HFFc6 (cell line): Measurements from ENCODE around the gene ATXN3L. TPM values are rescaled to one million over a fixed set of nuclear protein-coding genes. Genes with fewer than 3 reads are reported as not detected.

Source experiments
- DNase-seq: peaks from one replicate; pipeline ENCODE4 v3.0.0-alpha.2; 2018
- H3K27ac Mint-ChIP-seq: 2 replicates; pipeline ENCODE4 v1.8.0; 2020; ENCODE audit warnings: mild to moderate bottlenecking, mixed read lengths
- H3K27me3 Mint-ChIP-seq: 2 replicates; pipeline ENCODE4 v1.8.0; 2021; ENCODE audit warnings: mild to moderate bottlenecking, moderate library complexity, mixed read lengths; ENCODE audit not compliant: insufficient read depth
- H3K36me3 Mint-ChIP-seq: 2 replicates; pipeline ENCODE4 v1.8.0; 2021; ENCODE audit warnings: low read depth, mixed read lengths
- H3K4me1 Mint-ChIP-seq: 2 replicates; pipeline ENCODE4 v1.8.0; 2020; ENCODE audit warnings: low read depth, mixed read lengths
- H3K4me3 Mint-ChIP-seq: 2 replicates; pipeline ENCODE4 v1.8.0; 2020; ENCODE audit warnings: mild to moderate bottlenecking, moderate library complexity, mixed read lengths
- H3K9me3 Mint-ChIP-seq: 2 replicates; pipeline ENCODE4 v1.8.0; 2020; ENCODE audit warnings: mild to moderate bottlenecking, mixed read lengths
- CTCF ChIP-seq: fragments of 200-600 bp; sonication (generic); IDR thresholded peaks from 2 replicates; pipeline ENCODE4 v1.5.0; 2021; ENCODE audit warnings: antibody characterized with exemption, mild to moderate bottlenecking
- total RNA-seq, 6 experiments: library from RNA; stranded (reverse); fragmentation: NEBNext Ultra II Directional; extraction: Animal tissue kit (Norgen Biotek cat#: 25700); gene quantifications; 2 replicates in 1 of 6; 3 replicates in 5 of 6; pipeline ENCODE4 v1.2.3, GENCODE V29; 2021

Gene ATXN3L
- total RNA-seq, 6 experiments from 2014 or later: not detected

GRCh38 chrX:13364230-13364857 lies 44.5 kb upstream of the ATXN3L start:
- peak; percentile 1 for DNase-seq
- no peak for TF ChIP-seq CTCF
- Mint-ChIP-seq H3K27me3 (peaks cover 2% of the 10 kb centered on the region), H3K9me3 (no peaks in the 10 kb centered on the region), H3K27ac (no peak overlapping the region), H3K4me1 (peaks cover 14% of the 10 kb centered on the region; the same call in 1 of the 2 replicates), H3K36me3 (no peaks in the 10 kb centered on the region; the same call in 1 of the 2 replicates), H3K4me3 (no peak overlapping the region)

GRCh38 chrX:13360146-13360545 lies 40.3 kb upstream of the ATXN3L start:
- H3K27me3 Mint-ChIP-seq: no peaks in the 10 kb centered on the region
- H3K36me3 Mint-ChIP-seq: no peaks in the 10 kb centered on the region
- no peak for DNase-seq
- TF ChIP-seq CTCF: no peak
- H3K4me3 Mint-ChIP-seq: no peak overlapping the region
- H3K9me3 Mint-ChIP-seq: no peaks in the 10 kb centered on the region
- H3K4me1 Mint-ChIP-seq: peaks cover 9% of the 10 kb centered on the region
- no peak overlapping the region for H3K27ac Mint-ChIP-seq

- H3K4me1 Mint-ChIP-seq: peaks cover 9% of the 10 kb centered on the region
- H3K36me3 Mint-ChIP-seq: no peaks in the 10 kb centered on the region
- no peak overlapping the region for H3K4me3 Mint-ChIP-seq
- DNase-seq: peak; percentile 1
- peak overlapping the region; percentile 76 for H3K27ac Mint-ChIP-seq
- no peaks in the 10 kb centered on the region for H3K9me3 Mint-ChIP-seq
- no peak for TF ChIP-seq CTCF
- H3K27me3 Mint-ChIP-seq: no peaks in the 10 kb centered on the region
Measured at GRCh38 chrX:13357925-13358324, 38.1 kb upstream of the ATXN3L start.

GRCh38 chrX:13346646-13347045 lies 26.8 kb upstream of the ATXN3L start:
- Mint-ChIP-seq H3K36me3 (no peaks in the 10 kb centered on the region), H3K4me1 (peaks cover 7% of the 10 kb centered on the region; the same call in 1 of the 2 replicates), H3K27me3 (no peaks in the 10 kb centered on the region), H3K9me3 (no peaks in the 10 kb centered on the region), H3K4me3 (no peak overlapping the region), H3K27ac (no peak overlapping the region)
- TF ChIP-seq CTCF: no peak
- DNase-seq: no peak

- no peaks in the 10 kb centered on the region for H3K27me3 Mint-ChIP-seq
- H3K27ac Mint-ChIP-seq: no peak overlapping the region
- H3K4me3 Mint-ChIP-seq: no peak overlapping the region
- peaks cover 18% of the 10 kb centered on the region for H3K4me1 Mint-ChIP-seq
- H3K9me3 Mint-ChIP-seq: no peaks in the 10 kb centered on the region
- TF ChIP-seq CTCF: no peak
- no peaks in the 10 kb centered on the region for H3K36me3 Mint-ChIP-seq
- no peak for DNase-seq
Measured at GRCh38 chrX:13345438-13345837, 25.6 kb upstream of the ATXN3L start.
